GM12865 (cell line): ENCODE measurements around the gene ETV6.

Experiments used
- DNase-seq: peaks from one replicate; pipeline ENCODE4 v3.0.0; 2010; ENCODE audit warnings: low read depth
- H3K4me3 ChIP-seq: 2 replicates; pipeline ENCODE4 v1.5.1; 2011; ENCODE audit warnings: mild to moderate bottlenecking, low read depth, low read length, control low read depth
- TF ChIP-seq, protein P1 (sequence below): IDR thresholded peaks from 2 replicates; pipeline ENCODE4 v1.5.1; 2011; ENCODE audit warnings: low read length, control low read depth, low read depth, inconsistent platforms; ENCODE audit not compliant: insufficient read depth; ENCODE audit errors: missing control alignments

Gene ETV6

DNA sequence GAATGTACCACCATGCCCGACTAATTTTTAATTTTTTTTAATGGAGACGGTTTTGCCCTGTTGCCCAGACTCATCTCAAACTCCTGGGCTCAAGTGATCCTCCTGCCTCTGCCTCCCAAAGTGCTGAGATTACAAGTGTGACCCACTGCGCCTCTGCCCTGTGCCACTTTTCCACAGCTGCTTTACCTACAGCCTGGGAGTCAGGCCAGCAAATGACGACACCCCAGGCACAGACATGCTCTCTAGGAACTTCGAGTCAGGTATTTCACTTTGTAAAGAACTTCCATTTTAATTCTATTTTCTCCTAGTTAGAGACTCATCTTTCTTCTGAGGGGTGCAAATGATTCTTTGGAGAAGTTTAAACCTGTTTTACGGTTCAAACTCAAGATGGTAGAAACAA, 89.0 kb downstream of the ETV6 start:
- DNase-seq: no peak
- H3K4me3 ChIP-seq: no peak overlapping the region
- TF ChIP-seq, protein P1, sequence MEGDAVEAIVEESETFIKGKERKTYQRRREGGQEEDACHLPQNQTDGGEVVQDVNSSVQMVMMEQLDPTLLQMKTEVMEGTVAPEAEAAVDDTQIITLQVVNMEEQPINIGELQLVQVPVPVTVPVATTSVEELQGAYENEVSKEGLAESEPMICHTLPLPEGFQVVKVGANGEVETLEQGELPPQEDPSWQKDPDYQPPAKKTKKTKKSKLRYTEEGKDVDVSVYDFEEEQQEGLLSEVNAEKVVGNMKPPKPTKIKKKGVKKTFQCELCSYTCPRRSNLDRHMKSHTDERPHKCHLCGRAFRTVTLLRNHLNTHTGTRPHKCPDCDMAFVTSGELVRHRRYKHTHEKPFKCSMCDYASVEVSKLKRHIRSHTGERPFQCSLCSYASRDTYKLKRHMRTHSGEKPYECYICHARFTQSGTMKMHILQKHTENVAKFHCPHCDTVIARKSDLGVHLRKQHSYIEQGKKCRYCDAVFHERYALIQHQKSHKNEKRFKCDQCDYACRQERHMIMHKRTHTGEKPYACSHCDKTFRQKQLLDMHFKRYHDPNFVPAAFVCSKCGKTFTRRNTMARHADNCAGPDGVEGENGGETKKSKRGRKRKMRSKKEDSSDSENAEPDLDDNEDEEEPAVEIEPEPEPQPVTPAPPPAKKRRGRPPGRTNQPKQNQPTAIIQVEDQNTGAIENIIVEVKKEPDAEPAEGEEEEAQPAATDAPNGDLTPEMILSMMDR: no peak

DNA sequence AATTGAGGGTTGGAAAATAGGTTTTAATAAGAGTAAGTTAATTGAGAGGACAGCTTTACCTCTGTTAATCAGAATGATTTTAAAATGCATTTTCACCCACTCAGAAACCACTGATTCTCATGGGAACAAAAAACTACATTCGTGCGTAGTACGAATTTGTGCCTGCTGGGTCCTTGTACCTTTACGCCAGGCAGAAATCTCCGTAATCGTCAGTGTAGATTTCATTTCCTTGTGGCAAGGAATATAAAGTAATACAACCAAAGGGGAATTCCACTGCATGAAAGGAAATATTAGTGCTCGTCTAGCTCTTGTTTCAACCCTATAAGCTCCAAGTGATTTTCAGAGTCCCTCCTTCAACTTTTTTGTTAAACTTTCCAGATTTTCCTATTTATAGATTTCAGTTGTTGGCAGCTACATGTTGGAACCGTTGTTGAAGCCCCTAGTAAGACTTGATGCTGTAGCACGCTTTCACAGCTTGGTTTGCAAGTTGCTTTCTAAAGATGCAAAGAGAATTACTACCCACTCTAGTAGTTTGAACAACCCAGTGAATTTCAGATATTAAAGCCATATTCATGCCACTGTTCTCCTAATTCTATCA, 90.6 kb downstream of the ETV6 start:
- TF ChIP-seq, protein P1: no peak
- no peak for DNase-seq
- no peak overlapping the region for H3K4me3 ChIP-seq

DNA sequence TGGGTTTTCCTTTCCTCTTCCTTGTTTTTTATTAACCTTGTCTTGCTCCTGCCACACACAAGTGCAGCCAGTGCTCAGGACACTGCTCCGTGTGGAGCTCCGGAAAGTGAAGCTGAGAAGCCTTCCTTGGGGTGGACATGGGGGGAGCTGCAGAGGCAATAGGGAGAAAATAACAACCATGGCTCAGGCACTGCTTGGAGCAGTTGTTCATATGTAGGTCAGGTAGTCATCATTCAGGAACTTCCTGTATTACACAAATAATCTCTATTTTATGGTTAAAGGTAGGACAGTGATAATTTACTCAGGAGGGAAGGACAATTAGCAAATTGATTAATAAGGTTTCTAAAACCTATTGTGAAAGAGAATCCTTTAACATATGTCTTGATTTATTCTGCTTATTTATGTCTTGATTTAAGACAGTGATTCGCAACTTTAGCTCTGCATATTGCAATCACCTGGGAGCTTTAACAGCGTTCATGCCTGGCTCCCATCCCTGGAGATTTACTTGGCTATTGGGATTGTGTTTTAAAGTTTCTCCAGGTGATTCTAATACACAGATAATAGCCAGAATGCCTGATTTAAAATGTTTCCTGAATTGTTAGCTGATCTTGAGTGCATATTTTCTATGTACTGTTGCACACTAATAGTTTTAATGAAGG, 92.1 kb downstream of the ETV6 start:
- DNase-seq: no peak
- H3K4me3 ChIP-seq: no peak overlapping the region
- TF ChIP-seq, protein P1: no peak

DNA sequence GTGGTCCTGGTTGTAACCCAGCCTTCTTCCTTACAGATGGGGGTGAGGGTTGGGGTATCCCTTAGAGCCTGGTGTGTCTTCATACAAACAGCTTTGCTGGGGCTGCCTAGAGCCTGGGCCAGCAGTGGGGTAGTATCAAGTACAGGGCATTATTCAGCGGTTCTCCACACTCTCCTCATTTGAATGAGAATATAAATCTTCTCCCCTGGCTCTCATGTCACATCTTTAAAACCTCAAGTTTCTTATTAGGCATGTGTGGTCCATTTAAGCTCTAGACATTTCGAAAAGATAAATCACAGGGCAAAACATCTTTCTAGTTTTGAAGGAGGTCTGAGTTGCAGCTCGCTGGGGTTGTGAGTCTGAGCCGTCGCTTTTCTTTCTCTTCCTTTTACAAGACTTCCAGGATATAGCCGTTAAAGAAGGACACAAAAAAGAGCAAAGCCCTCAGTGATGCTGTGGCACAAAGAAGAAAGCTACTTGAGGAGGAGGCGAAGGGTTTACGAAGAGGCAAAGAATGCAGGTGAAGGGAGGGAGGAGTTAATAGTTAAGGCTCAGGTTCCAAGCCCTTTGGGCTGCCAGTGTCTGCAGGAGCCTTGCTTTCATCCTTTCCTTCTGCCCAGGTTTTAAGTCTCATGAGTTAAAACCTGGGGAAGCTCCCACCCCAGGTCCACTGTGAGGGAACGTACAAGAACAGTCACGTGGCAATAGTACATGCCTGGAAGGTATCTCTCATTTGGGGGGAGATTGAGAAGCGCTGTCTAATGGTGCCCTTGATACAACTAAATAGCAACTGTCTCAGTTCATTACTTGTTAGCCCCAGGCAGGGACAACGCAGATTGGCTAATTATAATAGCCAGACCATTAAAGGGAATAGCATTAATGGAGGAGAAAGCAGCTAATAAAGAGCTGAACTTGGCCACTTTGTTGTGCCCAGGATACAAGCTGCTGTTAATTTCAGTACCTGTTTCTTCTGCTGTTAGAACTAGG, 94.2 kb downstream of the ETV6 start:
- TF ChIP-seq, protein P1: no peak
- no peak overlapping the region for H3K4me3 ChIP-seq
- DNase-seq: no peak

DNA sequence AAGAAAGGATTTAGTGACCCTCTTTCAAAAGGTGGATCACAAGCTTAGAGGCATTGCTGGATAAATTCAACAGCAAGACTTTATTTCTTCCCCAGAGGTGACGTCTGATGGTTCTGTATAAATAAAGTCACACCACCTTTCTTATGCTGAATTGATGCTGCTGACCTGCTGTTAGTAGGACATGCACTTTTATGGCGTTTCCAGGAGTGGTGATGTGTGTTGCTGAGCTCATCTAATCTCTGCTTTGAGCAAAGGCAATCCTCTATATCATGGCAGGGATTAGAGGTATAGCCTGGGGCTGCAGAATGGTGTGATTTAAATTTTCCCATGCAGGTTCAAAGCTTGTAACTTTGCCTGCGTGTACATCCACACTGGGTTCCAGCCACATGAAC, 94.9 kb downstream of the ETV6 start:
- H3K4me3 ChIP-seq: no peak overlapping the region
- no peak for DNase-seq
- TF ChIP-seq, protein P1: no peak

DNA sequence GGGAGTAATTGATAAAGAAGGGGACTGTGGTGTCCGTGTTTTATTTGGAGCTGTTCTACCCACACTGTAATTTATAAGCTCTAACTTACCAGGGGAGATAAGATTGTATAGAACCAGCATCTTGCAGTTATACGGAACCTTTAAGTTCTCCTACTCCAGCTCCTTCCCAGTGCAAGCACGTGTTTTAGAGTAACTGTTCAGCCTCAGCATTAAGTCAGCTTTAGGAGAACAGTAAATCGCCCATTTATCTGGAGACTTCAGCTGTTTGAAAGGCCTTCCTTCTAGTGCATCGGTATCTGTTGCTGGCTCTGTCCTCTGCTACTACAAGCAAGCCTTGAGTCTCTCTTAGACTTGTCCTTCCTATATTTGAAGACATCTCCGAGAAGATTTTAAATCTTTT, 95.6 kb downstream of the ETV6 start:
- no peak for DNase-seq
- no peak overlapping the region for H3K4me3 ChIP-seq
- TF ChIP-seq, protein P1: no peak
